Nephron (organoid): ENCODE measurements around the gene PRKAR1A.

Source experiments
- H3K27ac Mint-ChIP-seq, 3 experiments: 2 replicates each; pipeline ENCODE4 v1.8.0; 2020; ENCODE audit warnings: mixed read lengths in 3 of 3, mild to moderate bottlenecking in 2 of 3, moderate library complexity in 1 of 3
- H3K27me3 Mint-ChIP-seq: 2 replicates; pipeline ENCODE4 v1.8.0; 2021; ENCODE audit warnings: low read depth, mild to moderate bottlenecking, moderate library complexity, mixed read lengths
- H3K36me3 Mint-ChIP-seq: 2 replicates; pipeline ENCODE4 v1.8.0; 2020; ENCODE audit warnings: low read depth, mixed read lengths
- H3K4me1 Mint-ChIP-seq: 2 replicates; pipeline ENCODE4 v1.8.0; 2020; ENCODE audit warnings: mixed read lengths
- H3K4me3 Mint-ChIP-seq, 3 experiments: 2 replicates each; pipeline ENCODE4 v1.8.0; 2020; ENCODE audit warnings: mild to moderate bottlenecking in 3 of 3, mixed read lengths in 3 of 3, moderate library complexity in 2 of 3
- H3K9me3 Mint-ChIP-seq: 2 replicates; pipeline ENCODE4 v1.8.0; 2020; ENCODE audit warnings: mixed read lengths
- TF ChIP-seq, protein P1 (sequence below), 3 experiments: fragments of 200-600 bp; sonication (generic); IDR thresholded peaks; one replicate each; pipeline ENCODE4 v1.5.0; 2021; ENCODE audit warnings: antibody characterized with exemption in 3 of 3; ENCODE audit not compliant: unreplicated experiment in 3 of 3

PRKAR1A gene

DNA sequence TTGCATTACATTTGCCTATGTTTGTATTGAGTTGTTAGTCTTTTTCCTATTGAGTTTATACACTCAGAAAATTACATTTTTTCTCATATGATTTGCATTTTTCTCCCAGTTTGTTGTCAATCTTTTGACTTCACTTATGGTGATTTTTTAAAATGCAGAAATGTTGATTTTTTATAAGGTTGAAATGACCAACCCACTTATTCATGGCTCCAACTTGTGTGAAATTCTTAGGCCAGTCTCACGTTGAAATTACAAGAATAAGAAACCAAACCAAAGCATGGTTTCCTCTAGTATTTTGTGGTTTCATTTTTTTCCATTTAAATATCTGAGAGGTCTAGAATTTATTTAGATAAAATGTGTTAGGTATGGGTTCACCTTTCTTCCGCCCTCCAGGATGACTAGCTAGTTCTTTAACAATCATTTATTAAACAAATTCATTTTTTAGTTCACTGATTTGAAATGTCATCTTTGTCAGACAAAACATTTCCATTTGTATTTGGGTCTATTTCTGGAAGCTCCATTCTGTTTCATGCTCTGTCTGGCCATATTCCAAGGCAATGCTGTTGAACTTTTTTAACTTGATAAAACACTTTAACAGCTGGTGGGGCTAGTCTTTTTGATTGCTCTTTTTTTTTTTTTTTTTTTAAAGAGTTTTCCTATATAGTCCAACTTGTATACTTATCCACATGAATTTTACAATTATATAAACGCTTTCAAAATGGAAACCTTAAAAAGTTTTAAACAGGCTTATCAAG, 48.9 kb downstream of the PRKAR1A start:
- Mint-ChIP-seq H3K36me3 (no peaks in the 10 kb centered on the region), H3K4me1 (peaks cover 12% of the 10 kb centered on the region), H3K4me3 (no peak overlapping the region), H3K9me3 (no peaks in the 10 kb centered on the region), H3K27ac (no peak overlapping the region), H3K27me3 (peaks cover 29% of the 10 kb centered on the region)
- TF ChIP-seq, protein P1, sequence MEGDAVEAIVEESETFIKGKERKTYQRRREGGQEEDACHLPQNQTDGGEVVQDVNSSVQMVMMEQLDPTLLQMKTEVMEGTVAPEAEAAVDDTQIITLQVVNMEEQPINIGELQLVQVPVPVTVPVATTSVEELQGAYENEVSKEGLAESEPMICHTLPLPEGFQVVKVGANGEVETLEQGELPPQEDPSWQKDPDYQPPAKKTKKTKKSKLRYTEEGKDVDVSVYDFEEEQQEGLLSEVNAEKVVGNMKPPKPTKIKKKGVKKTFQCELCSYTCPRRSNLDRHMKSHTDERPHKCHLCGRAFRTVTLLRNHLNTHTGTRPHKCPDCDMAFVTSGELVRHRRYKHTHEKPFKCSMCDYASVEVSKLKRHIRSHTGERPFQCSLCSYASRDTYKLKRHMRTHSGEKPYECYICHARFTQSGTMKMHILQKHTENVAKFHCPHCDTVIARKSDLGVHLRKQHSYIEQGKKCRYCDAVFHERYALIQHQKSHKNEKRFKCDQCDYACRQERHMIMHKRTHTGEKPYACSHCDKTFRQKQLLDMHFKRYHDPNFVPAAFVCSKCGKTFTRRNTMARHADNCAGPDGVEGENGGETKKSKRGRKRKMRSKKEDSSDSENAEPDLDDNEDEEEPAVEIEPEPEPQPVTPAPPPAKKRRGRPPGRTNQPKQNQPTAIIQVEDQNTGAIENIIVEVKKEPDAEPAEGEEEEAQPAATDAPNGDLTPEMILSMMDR (IDR thresholded peaks at IDR 0.05; ENCODE audit: unreplicated experiment in 3 of 3) = no peak

DNA sequence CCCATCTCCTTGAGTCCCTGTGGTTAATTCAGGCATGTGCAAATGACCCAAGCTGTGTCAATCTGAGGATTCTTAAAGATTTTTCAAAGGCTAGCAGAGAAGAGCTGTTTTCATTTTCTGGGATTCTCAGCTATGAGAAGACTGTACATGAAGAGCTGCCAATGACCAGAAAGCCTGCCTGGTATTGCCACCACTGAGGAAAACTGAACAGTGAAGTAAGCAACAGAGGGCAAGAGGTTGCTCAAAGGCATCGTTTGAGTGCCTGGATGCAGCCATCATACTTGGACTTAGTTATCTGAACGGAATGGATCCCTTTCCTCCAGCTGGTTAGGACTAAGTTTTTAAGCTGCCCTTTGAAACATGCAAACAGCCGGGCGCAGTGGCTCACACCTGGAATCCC, 50.5 kb downstream of the PRKAR1A start:
- no peak overlapping the region for H3K27ac Mint-ChIP-seq
- H3K4me1 Mint-ChIP-seq = peaks cover 19% of the 10 kb centered on the region
- H3K4me3 Mint-ChIP-seq = no peak overlapping the region
- TF ChIP-seq, protein P1 (IDR thresholded peaks at IDR 0.05; ENCODE audit: unreplicated experiment in 3 of 3) = no peak
- H3K9me3 Mint-ChIP-seq = no peaks in the 10 kb centered on the region
- no peaks in the 10 kb centered on the region for H3K36me3 Mint-ChIP-seq
- peaks cover 41% of the 10 kb centered on the region for H3K27me3 Mint-ChIP-seq

DNA sequence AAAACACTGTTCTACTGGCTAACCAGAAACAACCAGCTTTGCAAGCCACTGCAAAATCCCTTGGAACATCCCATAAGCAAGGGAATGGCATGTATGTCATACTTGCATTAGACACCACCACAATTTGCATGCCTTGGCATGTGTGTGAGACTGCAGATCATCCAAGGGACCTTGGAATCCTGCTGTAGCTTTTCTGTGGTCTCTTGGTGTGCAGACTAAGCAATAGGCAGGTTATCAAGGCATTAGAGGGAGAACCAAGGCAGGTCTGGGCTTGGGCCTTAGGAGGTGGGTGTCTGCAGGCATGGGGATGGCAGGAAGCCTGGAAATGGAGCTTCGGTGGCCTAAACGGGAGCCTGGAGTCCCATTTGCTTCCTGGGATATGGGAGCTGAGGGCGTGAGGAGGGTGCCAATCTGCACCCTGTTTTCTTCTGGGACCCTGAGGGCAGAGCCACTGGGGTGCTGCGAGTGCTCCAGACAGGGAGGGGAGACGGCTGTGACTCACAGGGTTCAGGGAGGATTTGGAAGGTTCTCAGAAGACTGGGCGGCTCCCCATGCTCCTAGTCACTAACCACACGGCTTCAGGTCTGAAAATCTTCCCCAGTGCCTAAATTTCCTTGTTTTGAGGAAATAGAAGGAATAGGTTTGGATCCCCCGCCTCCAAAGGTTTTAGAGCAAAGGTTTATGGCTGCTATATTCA, 52.3 kb downstream of the PRKAR1A start:
- TF ChIP-seq, protein P1 (IDR thresholded peaks at IDR 0.05; ENCODE audit: unreplicated experiment in 3 of 3) = no peak
- Mint-ChIP-seq H3K4me3 (no peak overlapping the region), H3K9me3 (no peaks in the 10 kb centered on the region), H3K36me3 (no peaks in the 10 kb centered on the region), H3K27ac (no peak overlapping the region), H3K27me3 (peaks cover 51% of the 10 kb centered on the region), H3K4me1 (peaks cover 22% of the 10 kb centered on the region)

DNA sequence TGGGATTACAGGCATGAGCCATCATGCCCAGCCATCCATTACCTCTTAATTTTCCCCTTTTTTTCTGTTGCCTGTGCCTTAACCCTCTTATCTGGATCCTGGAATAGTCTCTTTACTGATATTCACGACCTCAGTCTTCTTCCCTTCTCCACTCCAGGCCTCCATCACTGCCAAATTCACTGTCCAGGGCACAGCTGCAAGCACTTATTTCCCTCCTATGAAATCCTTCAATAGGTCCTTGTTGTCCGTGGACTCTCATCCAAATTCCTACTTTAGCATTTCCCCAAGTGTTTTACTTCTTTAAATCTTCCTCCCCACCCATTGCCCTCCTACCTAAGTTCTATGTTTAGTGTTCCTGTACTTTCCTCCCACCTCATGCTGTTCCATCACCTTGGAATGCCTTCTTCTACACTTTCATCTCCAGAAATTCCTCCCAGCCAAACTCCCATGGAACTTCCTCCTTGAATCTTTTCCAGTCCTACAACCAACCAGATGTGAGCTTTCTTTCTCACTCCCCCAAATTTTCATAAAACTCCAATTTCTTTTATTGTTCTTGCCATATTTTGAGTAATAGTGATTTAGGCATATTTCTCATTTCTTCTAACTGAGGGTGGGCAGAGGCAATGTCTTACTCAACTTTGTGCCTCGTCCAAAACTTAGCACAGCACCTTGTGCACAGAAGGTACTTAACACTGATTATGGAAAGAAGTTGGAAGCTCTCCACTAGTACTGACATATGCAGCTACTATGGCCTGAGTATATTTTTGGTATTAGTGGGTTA, 53.6 kb downstream of the PRKAR1A start:
- H3K27me3 Mint-ChIP-seq = peaks cover 57% of the 10 kb centered on the region
- TF ChIP-seq, protein P1 (IDR thresholded peaks at IDR 0.05; ENCODE audit: unreplicated experiment in 3 of 3) = no peak
- no peaks in the 10 kb centered on the region for H3K9me3 Mint-ChIP-seq
- H3K27ac Mint-ChIP-seq = peak overlapping the region in 2 of 3 experiments; percentile 1 to 35
- peaks cover 27% of the 10 kb centered on the region for H3K4me1 Mint-ChIP-seq
- H3K4me3 Mint-ChIP-seq = no peak overlapping the region
- H3K36me3 Mint-ChIP-seq = no peaks in the 10 kb centered on the region

DNA sequence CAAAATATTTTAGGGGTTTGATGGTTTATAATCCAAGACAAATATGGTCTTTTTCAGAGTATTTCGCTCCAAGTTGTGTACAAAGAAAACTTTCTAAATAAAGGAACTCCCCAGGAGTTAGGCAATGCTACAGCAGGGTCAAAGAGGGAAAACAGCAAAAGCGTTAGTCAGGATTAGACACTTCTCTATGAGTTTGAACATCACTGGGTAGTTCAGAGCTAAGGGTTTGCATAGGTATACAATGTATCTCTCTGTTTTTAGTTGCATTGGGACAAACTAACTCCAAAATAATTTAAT, 54.2 kb downstream of the PRKAR1A start:
- TF ChIP-seq, protein P1 (IDR thresholded peaks at IDR 0.05; ENCODE audit: unreplicated experiment in 3 of 3) = no peak
- H3K27ac Mint-ChIP-seq = peak overlapping the region in 1 of 3 experiments; percentile 35
- no peaks in the 10 kb centered on the region for H3K9me3 Mint-ChIP-seq
- H3K4me3 Mint-ChIP-seq = no peak overlapping the region
- H3K4me1 Mint-ChIP-seq = peaks cover 26% of the 10 kb centered on the region
- H3K36me3 Mint-ChIP-seq = no peaks in the 10 kb centered on the region
- peaks cover 61% of the 10 kb centered on the region for H3K27me3 Mint-ChIP-seq
